Measurements from ENCODE around the gene PES1.
"Not testable (repeated sequence)": the region's sequence is repeated elsewhere in the genome, so short reads cannot be mapped to it uniquely, and the experiment has no call there.

Gene PES1

DNA sequence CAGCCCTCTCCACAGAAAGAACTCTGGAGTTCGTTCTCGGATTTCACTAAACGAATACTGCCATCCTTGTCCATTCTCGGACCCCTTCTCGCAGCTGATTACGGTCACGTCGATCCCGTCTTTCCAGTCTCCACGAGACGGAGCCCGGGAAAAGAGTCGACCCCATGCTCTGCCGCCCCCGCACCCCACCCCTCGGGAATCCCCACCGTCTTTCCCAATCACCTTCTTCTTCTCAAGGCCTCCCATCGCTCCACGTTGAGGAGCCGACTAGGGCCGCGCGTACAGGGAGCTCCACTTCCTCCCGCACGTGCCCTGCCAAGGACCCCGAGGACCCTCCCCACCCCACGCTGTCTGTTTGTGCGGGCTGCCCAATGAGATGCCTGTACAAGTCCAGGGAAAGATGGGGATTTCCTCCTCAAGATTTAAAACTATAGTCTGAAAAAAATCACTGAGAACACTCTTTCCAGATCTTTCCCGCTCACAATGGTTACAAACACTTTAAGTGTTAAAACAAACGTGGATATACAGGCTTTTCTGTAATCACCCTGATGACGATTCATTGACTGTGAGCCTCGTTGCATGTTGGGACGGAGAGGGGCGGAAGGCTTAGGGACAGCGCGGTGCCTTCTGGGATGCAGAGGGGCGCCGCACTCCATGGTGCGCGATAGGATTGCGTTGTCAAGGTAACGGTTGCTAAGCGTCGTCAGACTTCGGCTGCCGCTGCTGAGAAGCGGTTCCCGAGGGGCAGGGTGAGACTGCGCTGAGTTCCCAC is at the start of gene PES1:
PES1 (minus strand) TSS at position 323 of the 772 bp plus-strand sequence; CDS start at position 246, 77 bp downstream.
- DNase-seq (ENCODE audit: low spot score): peak; percentile 97

DNA sequence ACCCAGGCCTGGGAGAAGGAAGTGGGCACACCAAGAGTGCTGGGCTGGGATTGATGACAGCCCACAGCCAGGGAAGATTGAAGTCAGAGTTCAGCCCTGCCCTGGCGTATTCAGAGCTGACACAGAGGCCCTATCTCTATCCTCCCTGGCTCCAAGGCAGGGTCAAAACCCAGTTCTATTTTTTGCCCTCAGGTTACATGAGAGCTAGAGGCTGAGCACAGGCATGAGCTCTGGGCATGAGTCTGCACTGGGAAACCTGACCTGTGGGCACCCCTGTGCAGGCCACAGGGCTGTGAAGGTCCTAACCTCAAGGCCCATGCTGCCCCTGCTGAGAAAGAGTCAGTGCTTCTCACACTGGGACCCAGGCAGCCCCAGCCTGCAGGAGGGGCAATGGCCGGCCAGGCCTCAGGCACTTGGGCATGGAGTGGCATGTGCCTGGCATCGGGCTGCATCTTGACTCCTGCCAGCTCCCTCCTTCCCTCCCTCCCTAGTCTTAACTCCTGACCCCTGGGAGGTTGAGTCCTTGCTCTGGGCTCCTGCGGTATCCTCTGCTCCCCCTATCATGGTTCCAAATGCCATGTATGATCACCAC is 49.2 kb upstream of the PES1 start:
- DNase-seq (ENCODE audit: low spot score): no peak

DNA sequence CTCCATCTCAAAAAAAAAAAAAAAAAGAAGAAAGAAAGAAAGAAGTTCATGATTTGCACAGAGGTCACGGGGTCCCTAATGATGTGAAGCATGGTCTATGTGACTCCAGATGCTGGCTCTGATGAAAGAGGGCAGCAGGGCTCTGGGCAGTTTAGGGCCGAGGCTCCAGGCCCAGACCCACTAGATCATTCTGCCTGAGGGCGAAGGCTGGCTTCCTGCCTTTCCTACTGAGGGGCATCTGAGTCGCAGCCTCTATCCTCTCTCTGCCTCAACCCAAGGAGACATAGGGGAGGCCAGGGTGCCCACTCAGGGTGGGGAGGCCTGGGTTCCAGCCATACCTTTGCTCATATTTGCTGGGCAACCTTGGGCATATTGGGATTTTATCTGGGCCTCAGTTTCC is 48.7 kb upstream of the PES1 start:
- no peak for DNase-seq (ENCODE audit: low spot score)

DNA sequence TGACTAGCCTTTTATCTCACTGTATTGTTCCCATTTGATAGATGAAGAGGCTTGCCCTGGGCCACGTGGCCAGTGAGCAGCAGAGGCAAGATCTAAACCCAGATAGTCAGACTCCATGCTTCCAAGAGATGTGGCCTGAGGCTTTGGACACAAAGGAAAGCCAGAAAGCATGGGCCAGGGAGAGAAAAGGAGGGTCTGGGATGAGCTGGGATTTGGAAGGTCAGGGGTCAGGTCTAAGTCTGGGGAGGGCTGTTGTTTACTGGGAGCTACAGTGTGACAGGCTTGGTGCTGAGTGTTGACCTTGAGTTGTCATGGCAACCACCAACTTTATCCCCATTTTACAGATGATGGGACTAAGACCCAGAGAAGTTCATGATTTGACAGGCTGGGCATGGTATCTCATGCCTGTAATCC is 46.0 kb upstream of the PES1 start:
- no peak for DNase-seq (ENCODE audit: low spot score)

DNA sequence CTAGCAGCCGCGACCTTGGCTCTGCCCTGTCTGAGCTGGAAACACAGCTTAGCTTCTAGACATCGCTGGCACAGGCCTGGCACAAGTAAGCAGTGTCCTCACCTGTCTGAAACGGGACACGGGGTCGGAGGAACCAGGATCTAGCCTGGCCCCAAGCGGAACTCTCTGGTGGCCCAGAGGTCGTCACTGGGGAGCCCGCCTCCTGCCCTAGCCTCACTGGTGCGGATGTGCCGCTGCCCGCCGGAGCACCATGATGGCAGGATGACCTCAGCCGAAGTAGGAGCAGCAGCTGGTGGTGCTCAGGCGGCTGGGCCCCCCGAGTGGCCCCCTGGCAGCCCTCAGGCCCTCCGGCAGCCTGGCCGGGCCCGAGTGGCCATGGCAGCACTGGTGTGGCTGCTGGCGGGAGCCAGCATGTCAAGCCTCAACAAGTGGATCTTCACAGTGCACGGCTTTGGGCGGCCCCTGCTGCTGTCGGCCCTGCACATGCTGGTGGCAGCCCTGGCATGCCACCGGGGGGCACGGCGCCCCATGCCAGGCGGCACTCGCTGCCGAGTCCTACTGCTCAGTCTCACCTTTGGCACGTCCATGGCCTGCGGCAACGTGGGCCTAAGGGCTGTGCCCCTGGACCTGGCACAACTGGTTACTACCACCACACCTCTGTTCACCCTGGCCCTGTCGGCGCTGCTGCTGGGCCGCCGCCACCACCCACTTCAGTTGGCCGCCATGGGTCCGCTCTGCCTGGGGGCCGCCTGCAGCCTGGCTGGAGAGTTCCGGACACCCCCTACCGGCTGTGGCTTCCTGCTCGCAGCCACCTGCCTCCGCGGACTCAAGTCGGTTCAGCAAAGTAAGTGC is 44.7 kb upstream of the PES1 start:
- DNase-seq (ENCODE audit: low spot score): no peak

DNA sequence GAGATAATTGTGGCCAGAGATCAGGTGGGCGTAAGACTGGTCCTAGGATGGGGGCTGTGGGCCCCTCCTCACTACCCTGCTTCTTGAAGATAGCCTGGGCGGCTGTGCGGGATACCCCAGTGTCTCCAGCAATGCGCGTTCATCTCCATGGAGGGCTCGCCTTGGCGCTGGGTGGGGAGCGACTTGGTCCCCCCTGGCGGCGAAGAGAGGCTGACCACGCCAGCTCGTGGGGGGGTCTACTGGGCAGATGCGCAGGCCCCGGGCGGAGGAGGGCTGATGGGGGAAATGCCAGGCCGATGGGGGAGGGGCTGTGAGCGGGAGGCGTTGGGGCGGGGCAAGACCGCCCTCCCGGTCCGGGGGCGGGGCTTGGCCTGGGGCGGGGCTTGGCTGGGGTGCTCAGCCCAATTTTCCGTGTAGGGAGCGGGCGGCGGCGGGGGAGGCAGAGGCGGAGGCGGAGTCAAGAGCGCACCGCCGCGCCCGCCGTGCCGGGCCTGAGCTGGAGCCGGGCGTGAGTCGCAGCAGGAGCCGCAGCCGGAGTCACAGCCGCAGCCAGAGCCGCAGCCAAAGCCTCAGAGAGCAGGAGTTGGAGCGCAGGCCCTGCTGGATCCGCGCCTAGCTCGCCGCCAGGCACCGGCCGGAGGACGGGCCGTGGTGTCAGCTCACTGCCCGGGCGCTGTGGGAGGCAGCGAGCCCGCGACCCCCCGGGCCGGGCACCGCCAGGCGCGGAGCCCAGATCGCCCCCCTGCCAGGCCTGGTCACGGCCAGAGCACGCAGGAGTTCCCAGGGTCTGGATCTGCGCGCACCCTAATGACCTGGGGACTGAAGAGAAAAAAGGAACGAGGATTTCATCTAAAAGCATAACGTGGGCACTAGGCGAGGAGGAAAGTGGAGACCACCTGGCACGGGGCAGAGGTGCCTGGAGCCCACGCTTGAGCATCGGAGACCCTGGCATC is 43.8 kb upstream of the PES1 start, which contains the start of gene SLC35E4:
SLC35E4 (plus strand) TSS at position 509 of the 953 bp plus-strand sequence. CDS start 670 bp downstream, outside the sequence.
- peak; percentile 95 for DNase-seq (ENCODE audit: low spot score)

DNA sequence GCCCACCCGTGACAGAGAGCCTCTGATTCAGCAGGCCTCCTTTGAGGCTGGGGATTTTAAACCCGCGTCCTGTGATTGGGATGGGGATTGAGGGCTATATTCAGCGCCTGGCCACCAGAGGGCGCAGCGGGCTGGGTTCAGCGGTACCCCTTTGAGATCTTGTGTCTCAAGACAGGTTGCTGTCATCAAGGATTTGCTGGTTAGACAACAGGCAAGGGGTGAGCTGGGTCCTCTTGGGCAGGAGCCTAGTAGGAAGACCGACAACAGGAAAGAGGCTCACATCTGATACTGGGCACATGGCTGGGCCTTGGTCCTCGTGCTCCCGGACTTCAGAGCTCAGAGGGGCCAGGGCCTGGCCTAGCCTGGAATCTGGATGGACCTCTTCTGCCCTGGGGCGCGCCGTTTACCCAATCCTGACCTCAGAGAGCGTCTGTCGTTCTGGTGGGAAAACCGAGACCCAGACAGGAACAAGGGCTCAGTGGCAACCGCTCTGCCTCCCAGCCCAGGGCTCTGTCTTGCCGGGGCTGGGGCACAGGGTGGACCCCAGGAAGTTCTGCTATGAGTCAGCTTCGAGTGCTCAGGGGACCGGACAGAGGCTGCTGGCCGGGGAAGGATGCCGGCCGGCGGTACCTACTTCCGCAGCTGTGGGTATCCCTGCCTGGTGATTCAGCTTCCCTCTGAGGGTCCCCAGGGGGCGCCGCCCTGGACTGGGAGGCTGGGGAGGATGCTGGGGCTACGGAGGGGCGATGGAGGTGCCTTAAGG is 42.9 kb upstream of the PES1 start:
- DNase-seq (ENCODE audit: low spot score): peak; percentile 86

DNA sequence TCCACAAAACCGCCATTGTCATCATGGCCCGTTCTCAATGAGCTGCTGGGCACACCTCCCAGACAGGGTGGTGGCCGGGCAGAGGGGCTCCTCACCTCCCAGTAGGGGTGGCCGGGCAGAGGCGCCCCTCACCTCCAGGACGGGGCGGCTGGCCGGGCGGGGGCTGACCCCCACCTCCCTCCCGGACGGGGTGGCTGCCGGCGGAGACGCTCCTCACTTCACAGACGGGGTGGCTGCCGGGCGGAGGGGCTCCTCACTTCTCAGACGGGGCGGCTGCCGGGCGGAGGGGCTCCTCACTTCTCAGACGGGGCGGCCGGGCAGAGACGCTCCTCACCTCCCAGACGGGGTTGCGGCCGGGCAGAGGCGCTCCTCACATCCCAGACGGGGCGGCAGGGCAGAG is 39.8 kb upstream of the PES1 start:
- DNase-seq (ENCODE audit: low spot score): not testable (repeated sequence)

DNA sequence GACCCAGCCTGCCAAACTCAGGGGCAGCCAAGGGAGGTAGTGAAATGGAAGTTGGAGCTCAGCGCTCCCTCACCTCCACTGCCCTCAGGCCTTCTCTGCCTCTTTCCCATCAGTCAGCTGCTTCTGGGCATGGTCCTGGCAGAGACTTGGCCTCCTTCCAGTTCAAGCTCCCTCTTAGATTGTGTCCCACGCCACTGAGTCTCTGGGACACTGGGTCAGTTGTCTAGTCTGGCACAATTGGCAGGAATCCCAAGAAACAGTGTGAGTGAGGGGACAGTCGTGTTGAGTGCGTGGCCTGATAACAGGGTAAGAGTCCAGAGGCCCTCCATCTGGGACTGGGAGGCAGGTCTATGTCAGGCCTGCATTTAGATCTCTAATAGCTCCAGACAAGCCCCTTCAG is 36.8 kb upstream of the PES1 start:
- no peak for DNase-seq (ENCODE audit: low spot score)

DNA sequence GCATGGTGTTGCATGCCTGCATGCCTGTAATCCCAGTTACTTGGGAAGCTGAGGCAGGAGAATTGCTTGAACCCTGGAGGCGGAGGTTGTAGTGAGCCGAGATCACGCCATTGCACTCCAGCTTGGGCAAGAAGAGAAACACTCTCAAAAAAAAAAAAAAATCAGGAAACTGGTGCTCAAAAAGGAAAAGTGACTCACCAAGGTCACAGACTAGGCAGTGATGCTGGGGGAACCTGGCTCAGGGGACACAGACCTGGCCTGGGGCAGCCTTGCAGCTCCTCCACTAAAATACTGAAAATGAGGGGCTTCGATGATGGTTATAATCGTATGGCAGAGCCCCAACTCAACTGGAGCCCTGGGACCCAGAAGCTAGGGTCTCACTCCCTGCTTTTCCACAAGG is 35.8 kb upstream of the PES1 start:
- no peak for DNase-seq (ENCODE audit: low spot score)

DNA sequence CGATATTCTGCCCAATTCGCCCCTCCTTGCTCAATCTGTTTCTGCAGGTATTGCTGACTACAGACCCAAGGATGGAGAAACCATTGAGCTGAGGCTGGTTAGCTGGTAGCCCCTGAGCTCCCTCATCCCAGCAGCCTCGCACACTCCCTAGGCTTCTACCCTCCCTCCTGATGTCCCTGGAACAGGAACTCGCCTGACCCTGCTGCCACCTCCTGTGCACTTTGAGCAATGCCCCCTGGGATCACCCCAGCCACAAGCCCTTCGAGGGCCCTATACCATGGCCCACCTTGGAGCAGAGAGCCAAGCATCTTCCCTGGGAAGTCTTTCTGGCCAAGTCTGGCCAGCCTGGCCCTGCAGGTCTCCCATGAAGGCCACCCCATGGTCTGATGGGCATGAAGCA is 34.7 kb upstream of the PES1 start:
- DNase-seq (ENCODE audit: low spot score): no peak

DNA sequence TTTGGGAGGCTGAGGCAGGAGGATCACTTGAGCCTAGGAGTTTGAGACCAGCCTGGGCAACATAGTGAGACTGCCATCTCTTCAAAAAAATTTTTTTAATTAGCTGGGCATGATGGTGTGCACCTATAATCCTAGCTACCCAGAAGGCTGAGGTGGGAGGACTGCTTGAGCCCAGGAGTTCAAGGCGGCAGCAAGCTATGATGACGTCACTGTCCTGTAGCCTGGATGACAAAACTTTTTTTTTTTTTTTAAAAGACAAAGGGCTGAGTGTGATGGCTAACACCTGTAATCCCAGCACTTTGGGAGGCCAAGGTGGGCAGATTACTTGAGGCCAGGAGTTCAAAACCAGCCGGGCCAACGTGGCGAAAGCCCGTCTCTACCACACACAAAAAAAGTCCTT is 28.2 kb upstream of the PES1 start:
- not testable (repeated sequence) for DNase-seq (ENCODE audit: low spot score)

DNA sequence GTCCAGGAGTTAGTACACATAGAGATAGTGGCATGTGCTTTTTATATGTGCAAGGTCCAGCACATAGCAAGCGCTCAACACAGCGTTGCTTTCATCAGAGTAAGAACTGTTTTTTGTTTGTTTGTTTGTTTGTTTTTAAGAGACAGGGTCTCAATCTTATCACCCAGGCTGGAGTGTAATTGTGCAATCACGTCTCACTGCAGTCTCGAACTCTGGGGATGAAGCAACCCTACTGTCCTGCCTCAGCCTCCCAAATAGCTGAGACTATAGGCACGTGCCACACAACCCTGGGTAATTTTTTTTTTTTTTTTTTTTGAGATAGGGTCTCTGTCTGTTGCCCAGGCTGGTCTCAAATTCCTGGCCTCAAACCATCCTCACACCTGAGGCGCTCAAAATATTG is 26.1 kb upstream of the PES1 start:
- no peak for DNase-seq (ENCODE audit: low spot score)

DNA sequence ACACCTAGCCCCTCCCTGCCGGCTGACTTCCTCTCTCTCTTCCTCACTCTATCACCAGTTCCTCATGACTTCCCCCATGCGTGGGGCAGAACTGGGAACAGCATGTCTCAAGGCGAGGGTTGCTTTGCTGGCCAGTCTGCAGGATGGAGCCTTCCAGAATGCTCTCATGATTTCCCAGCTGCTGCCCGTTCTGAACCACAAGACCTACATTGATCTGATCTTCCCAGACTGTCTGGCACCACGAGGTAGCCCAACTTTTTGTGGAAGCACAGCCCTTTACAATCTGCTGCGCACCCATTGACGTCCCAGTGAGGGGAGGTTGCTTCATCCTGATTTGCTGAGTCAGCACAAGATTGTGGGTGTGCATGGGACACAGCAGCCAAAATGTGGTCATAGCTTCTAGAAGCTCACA is 23.8 kb upstream of the PES1 start:
- no peak for DNase-seq (ENCODE audit: low spot score)

DNA sequence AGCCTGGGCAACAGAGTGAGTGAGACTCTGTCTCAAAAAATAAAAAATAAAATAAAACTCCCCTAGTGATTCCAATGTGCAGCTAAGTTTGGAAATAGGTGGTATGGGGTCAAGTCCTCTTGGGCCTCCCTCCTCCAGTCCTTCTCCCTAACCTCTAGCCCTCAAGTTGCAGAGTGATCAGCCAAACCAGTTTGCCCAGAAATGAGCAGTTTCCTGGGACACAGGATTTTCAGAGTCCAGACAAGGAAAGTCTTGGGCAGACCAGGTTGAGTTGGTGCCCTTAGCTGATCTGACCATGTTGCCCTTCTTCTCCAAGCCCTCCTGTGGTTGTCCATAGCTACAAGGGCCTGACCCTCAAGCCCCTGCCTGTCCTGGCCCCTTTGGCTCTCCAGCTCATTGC is 23.2 kb upstream of the PES1 start:
- DNase-seq (ENCODE audit: low spot score): no peak

DNA sequence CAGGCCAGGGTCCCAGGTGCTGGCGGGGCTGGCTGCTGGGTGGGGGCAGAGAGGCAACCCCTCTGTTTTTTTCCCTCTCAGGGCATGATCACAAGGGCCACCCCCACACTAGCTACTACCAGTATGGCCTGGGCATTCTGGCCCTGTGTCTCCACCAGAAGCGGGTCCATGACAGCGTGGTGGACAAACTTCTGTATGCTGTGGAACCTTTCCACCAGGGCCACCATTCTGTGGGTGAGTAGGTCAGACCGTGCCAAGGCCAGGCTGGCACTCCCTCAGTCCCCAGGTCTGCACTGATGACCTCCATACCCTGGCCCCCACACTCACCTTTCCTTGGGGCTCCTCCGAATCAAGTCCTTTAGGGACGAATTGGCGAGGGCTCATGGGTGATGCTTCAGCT is 22.6 kb upstream of the PES1 start:
- no peak for DNase-seq (ENCODE audit: low spot score)

DNA sequence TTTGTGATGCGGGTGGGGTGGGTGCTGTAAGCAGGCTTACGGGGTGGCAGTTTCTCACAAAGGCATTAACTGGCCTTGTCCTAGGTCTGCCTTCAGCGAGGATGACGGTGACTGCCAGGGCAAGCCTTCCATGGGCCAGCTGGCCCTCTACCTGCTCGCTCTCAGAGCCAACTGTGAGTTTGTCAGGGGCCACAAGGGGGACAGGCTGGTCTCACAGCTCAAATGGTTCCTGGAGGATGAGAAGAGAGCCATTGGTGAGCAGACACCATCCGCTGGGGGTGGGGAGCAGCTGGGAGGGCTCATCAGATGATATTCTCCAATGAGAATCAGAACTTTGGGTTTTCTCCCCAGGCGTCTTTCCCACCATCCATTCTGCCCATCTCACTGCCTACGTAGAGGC is 21.1 kb upstream of the PES1 start:
- no peak for DNase-seq (ENCODE audit: low spot score)

DNA sequence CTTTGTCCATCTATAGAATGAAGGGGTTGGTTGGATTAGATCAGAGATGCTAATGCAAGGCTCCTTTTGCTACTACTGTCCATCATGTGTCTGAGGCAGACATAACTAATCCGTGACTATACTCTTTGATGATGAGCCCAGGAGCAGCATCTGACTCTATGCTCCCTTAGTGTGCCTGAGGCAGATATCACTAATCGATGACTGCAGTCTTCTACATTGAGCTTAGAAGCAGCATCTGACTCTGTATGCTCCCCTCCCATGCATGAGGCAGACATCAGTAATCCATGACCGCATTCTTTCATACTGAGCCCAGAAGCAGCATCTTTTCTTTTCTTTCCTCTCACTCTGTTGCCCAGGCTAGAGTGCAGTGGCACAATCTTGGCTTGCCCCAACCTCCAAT is 19.5 kb upstream of the PES1 start:
- DNase-seq (ENCODE audit: low spot score): no peak

DNA sequence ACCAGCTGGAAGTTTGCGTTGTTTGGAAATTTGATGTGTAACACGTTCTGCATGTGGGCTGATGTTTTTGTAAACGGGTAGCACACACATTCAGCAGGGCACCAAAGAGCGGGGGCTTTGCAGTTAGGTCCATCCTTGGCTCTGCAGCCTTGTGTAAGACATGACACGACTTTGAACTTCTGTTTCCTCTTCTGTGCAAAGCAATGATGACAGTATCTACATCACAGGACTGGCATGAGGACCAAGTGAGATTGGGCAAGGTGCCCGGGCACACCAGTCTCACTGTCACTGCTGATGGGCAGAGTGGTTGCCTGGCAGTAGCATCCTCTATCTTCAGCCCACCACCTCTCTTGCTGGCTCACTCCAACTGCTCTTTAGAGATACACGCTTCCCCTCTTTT is 18.6 kb upstream of the PES1 start:
- DNase-seq (ENCODE audit: low spot score): no peak

DNA sequence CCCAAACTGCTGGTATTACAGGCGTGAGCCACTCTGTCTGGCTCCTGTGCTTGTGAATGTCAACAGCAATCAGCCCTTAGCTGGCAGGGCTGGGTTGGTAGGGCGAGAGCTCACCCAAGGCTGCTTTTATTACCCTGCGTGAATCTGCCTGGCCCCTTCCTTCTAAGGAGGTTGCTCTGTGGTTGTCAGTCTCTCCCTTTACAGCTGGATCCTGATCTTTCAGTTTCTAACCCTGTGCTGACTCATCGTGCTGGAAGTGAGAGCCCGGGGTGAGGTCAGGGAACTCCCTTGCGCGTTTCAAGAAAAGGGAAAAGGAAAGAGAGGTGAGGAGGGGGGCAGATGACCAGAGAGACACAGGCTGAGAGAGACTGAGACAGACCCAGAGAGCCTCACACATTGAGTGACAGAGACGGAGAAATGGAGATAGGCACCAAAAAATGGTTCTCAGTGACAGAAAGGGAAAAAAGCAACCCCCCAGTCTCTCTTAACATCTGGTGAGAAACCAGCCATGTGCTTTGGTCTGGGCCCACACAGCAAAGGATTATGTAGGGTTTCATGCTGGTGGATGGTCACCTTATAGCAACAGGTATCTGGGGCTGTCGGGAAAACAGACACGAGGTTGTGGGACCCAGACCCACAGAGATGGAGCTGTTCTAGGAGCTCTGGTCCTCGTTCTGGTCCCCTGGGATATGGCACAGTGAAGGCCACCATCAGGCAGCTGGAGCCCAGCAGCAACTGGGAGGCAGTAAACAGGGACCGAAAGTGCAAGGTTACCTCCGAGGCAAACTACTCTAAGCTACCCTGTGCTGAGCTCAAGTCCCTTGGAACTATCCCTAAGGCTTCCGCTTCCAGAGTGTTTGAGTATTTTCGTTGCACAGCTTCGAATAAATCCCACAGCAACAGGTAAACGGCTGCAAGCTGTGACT is 17.8 kb upstream of the PES1 start:
- DNase-seq (ENCODE audit: low spot score): no peak
